Fibroblast of mammary gland (primary cell): ENCODE data around the gene URAD.
"Not testable (repeated sequence)": the region's sequence is repeated elsewhere in the genome, so short reads cannot be mapped to it uniquely, and the experiment has no call there.

ENCODE experiments used
- DNase-seq: peaks from one replicate; pipeline ENCODE4 v3.0.0-alpha.2; 2010; ENCODE audit warnings: low read depth
- H3K4me3 ChIP-seq: 2 replicates; pipeline ENCODE4 v1.5.1; 2011; ENCODE audit warnings: low read depth, mild to moderate bottlenecking, low read length, moderate library complexity; ENCODE audit not compliant: control insufficient read depth
- CTCF ChIP-seq: conservative IDR thresholded peaks from 2 replicates; pipeline ENCODE4 v1.5.1; 2011; ENCODE audit warnings: low read depth, low read length, inconsistent platforms; ENCODE audit not compliant: control insufficient read depth, insufficient read depth

Gene URAD

GRCh38 chr13:27988520-27988919 is at the start of gene URAD:
Gene URAD (minus strand): TSS chr13:27988693. CDS start chr13:27988637, 56 bp downstream.
- H3K4me3 ChIP-seq = no peak within 1 kb of the TSS
- no peak for DNase-seq
- no peak for TF ChIP-seq CTCF

GRCh38 chr13:28037399-28037798 is 48.9 kb upstream of the URAD start:
- peak; percentile 66 for DNase-seq
- no peak for TF ChIP-seq CTCF
- H3K4me3 ChIP-seq = no peak overlapping the region

GRCh38 chr13:28035146-28035782 is 46.8 kb upstream of the URAD start:
- no peak for TF ChIP-seq CTCF
- H3K4me3 ChIP-seq = no peak overlapping the region
- no peak for DNase-seq

GRCh38 chr13:28033894-28034655 is 45.6 kb upstream of the URAD start:
- DNase-seq = no peak
- no peak for TF ChIP-seq CTCF
- no peak overlapping the region for H3K4me3 ChIP-seq

GRCh38 chr13:28032438-28032837 is 43.9 kb upstream of the URAD start:
- H3K4me3 ChIP-seq, DNase-seq: not testable (repeated sequence)

GRCh38 chr13:28031896-28032288 is 43.4 kb upstream of the URAD start:
- no peak overlapping the region for H3K4me3 ChIP-seq
- DNase-seq = no peak
- no peak for TF ChIP-seq CTCF

GRCh38 chr13:28031220-28031895 is 42.9 kb upstream of the URAD start:
- no peak for TF ChIP-seq CTCF
- no peak overlapping the region for H3K4me3 ChIP-seq
- DNase-seq = no peak
